OCI-LY3 (cell line): ENCODE data around the gene NEDD4L.

Source experiments
- CTCF ChIP-seq: fragments of 200-600, 300-600 bp; sonication (generic); IDR thresholded peaks from 2 replicates; pipeline ENCODE4 v1.5.1; 2014; ENCODE audit warnings: antibody characterized with exemption, low read length, low read depth
- EZH2phosphoT487 ChIP-seq: fragments of 200-600 bp; shearing (Covaris generic); IDR thresholded peaks from 2 replicates; pipeline ENCODE4 v1.6.1; 2018; ENCODE audit warnings: antibody characterized with exemption, mixed run types, low read depth

- TF ChIP-seq CTCF (no peak), EZH2phosphoT487 (no peak)
These were observed 319.9 kb downstream of the NEDD4L start for GRCh38 chr18:58363767-58364540.
